ENCODE results near the gene BACH2.

BACH2 gene

DNA sequence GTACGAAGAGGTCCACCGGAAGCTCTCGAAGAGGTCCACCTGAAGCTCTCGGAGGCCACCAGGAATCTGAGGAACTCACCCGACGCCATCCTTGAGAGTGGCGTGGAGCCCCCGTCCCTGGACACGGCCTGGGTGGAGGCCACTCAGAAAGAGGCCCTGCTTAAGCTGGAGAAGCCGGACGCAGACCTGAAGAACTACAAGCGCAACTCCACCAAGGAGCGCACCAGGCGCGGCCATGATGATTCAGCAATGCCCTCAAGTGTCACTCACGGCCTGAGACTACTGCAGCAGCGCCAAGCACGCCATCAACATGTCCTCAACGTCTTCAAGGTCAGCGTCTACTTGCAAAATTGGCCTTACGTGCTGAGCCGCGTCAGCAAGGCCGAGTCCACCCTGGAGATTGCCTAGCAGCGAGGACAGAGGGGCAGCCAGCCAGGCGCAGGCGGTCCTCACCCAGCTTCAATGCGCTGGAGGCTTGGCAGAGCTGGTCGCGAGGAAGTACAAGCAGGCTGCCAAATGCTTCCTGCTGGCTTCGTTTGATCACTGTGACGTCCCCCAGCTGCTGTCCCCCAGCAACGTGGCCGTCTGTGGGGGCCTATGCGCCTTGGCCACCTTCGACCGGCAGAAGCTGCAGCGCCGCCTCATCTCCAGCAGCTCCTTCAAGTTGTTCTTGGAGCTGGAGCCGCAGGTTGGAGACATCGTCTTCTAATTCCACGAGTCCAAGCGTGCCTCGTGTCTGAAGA, 410.1 kb downstream of the BACH2 start:
- Mint-ChIP-seq H3K36me3 (ENCODE audit: low read depth) (no peaks in the 10 kb centered on the region), H3K27ac (no peak overlapping the region), H3K4me1 (ENCODE audit: low read depth) (peaks cover 11% of the 10 kb centered on the region), H3K4me3 (no peak overlapping the region), H3K9me3 (no peaks in the 10 kb centered on the region), H3K27me3 (peaks cover 19% of the 10 kb centered on the region)
- DNase-seq, result no peak

Measured in activated T-cell treated with anti-CD3 and anti-CD28 coated beads, Interleukin-2, amount 50 U/mL, for 24 hours (primary cell).